H1 (cell line): ENCODE data around the gene LRRC14B. TPM values are rescaled to one million over a fixed set of nuclear protein-coding genes. Genes with fewer than 3 reads are reported as not detected.

ENCODE experiments used
- CTCF ChIA-PET: fragments of 300-600 bp; sonication (Branson Sonifier 250); formaldehyde crosslinking; loops from one replicate; lab custom pipeline; 2021; ENCODE audit not compliant: partially characterized antibody; lab: Charles Lee
- POLR2A ChIA-PET: fragments of 300-600 bp; sonication (Branson Sonifier 250); formaldehyde crosslinking; loops from one replicate; lab custom pipeline; 2021; ENCODE audit warnings: inconsistent platforms; ENCODE audit not compliant: partially characterized antibody; lab: Charles Lee
- DNase-seq, 2 experiments: peaks; one replicate each; pipeline versions ENCODE4 v3.0.0 to v3.0.0-alpha.2; 2010 to 2022; ENCODE audit warnings: low spot score in 2 of 2, low read depth in 1 of 2, mixed read lengths in 1 of 2
- FAIRE-seq: peaks from 2 replicates; lab custom pipeline; 2011; peaks lifted over from hg19 to GRCh38; lab: Jason Lieb, UNC
- H2AFZ ChIP-seq: 2 replicates; pipeline ENCODE4 v1.8.1; 2012; ENCODE audit warnings: low read length, inconsistent platforms
- H2AK5ac ChIP-seq: 2 replicates; pipeline ENCODE4 v1.6.1; 2013; ENCODE audit warnings: low read depth, low read length
- H2BK120ac ChIP-seq: replicated peaks from 2 replicates; pipeline ENCODE3; 2013; ENCODE audit warnings: low read depth, low read length, inconsistent platforms
- H2BK12ac ChIP-seq: 2 replicates; pipeline ENCODE4 v1.6.1; 2013; ENCODE audit warnings: low read depth, low read length
- H2BK15ac ChIP-seq: 2 replicates; pipeline ENCODE4 v1.6.1; 2013; ENCODE audit warnings: low read length
- H2BK20ac ChIP-seq: 2 replicates; pipeline ENCODE4 v1.6.1; 2013; ENCODE audit warnings: low read length
- H2BK5ac ChIP-seq: 2 replicates; pipeline ENCODE4 v1.6.1; 2013; ENCODE audit warnings: low read depth, low read length
- H3K14ac ChIP-seq: 2 replicates; pipeline ENCODE4 v1.6.1; 2013; ENCODE audit warnings: inconsistent platforms; ENCODE audit not compliant: insufficient read length
- H3K18ac ChIP-seq: 2 replicates; pipeline ENCODE4 v1.6.1; 2013; ENCODE audit warnings: low read length; ENCODE audit errors: extremely low read depth
- H3K23ac ChIP-seq: 2 replicates; pipeline ENCODE4 v1.6.1; 2013; ENCODE audit warnings: inconsistent platforms; ENCODE audit not compliant: insufficient read length
- H3K23me2 ChIP-seq: 2 replicates; pipeline ENCODE4 v1.6.1; 2013; ENCODE audit warnings: low read depth, low read length
- H3K27ac ChIP-seq: 2 replicates; pipeline ENCODE4 v1.6.1; 2011; ENCODE audit warnings: low read depth, low read length, inconsistent platforms
- H3K27me3 ChIP-seq, 4 experiments: replicated peaks in 1 of 4; 1 replicate in 1 of 4; 2 replicates in 3 of 4; pipeline versions ENCODE4 v1.6.1 to v1.8.1; 2011 to 2013; ENCODE audit warnings: low read length in 3 of 4, mild to moderate bottlenecking in 3 of 4, inconsistent platforms in 2 of 4, mixed read lengths in 2 of 4, moderate library complexity in 1 of 4; ENCODE audit not compliant: control insufficient read depth in 3 of 4, insufficient read depth in 3 of 4; ENCODE audit errors: extremely low read depth in 1 of 4
- H3K36me3 ChIP-seq, 4 experiments: 2 replicates each; pipeline versions ENCODE4 v1.6.1 to v1.8.1; 2011 to 2013; ENCODE audit warnings: mild to moderate bottlenecking in 4 of 4, low read length in 3 of 4, moderate library complexity in 2 of 4, control low read depth in 1 of 4, inconsistent platforms in 1 of 4; ENCODE audit not compliant: insufficient read depth in 4 of 4, control insufficient read depth in 2 of 4
- H3K4ac ChIP-seq: replicated peaks from 2 replicates; pipeline ENCODE3; 2013; ENCODE audit warnings: low read length, low read depth, mixed read lengths, inconsistent platforms; ENCODE audit not compliant: insufficient read length
- H3K4me1 ChIP-seq, 4 experiments: replicated peaks in 1 of 4; 1 replicate in 1 of 4; 2 replicates in 3 of 4; pipeline versions ENCODE4 v1.6.1 to v1.8.1; 2011 to 2013; ENCODE audit warnings: low read length in 3 of 4, inconsistent platforms in 2 of 4, mixed read lengths in 1 of 4; ENCODE audit not compliant: insufficient read depth in 4 of 4, control insufficient read depth in 3 of 4
- H3K4me2 ChIP-seq, 2 experiments: 2 replicates each; pipeline versions ENCODE4 v1.6.1 to v1.8.1; 2011 to 2013; ENCODE audit warnings: low read depth in 2 of 2, low read length in 2 of 2, control low read depth in 1 of 2, inconsistent platforms in 1 of 2, mild to moderate bottlenecking in 1 of 2; ENCODE audit not compliant: insufficient read depth in 1 of 2
- H3K4me3 ChIP-seq, 4 experiments: fragments of 200-600, 300-600 bp in 1 of 4; sonication (generic), shearing (Covaris generic), sonication (Bioruptor Twin) in 1 of 4; 2 replicates each; pipeline versions ENCODE4 v1.5.1 to v1.8.1; 2011 to 2016; ENCODE audit warnings: low read length in 4 of 4, low read depth in 3 of 4, control low read depth in 2 of 4, inconsistent platforms in 2 of 4, mild to moderate bottlenecking in 2 of 4, mixed read lengths in 1 of 4, moderate library complexity in 1 of 4; ENCODE audit not compliant: insufficient read depth in 2 of 4; ENCODE audit errors: extremely low read depth in 1 of 4
- H3K56ac ChIP-seq: replicated peaks from 2 replicates; pipeline ENCODE3; 2013; ENCODE audit warnings: low read depth, mild to moderate bottlenecking, mixed read lengths, low read length, inconsistent platforms; ENCODE audit not compliant: insufficient read length
- H3K79me1 ChIP-seq: 2 replicates; pipeline ENCODE4 v1.6.1; 2013; ENCODE audit warnings: low read depth, low read length, control low read depth
- H3K79me2 ChIP-seq, 2 experiments: 2 replicates each; pipeline versions ENCODE4 v1.6.1 to v1.8.1; 2012 to 2013; ENCODE audit warnings: low read length in 2 of 2, mild to moderate bottlenecking in 2 of 2, inconsistent platforms in 1 of 2; ENCODE audit not compliant: insufficient read depth in 2 of 2, control insufficient read depth in 1 of 2
- H3K9ac ChIP-seq, 4 experiments: replicated peaks in 1 of 4; 1 replicate in 1 of 4; 2 replicates in 3 of 4; pipeline versions ENCODE4 v1.6.1 to v1.8.1; 2011 to 2013; ENCODE audit warnings: low read depth in 3 of 4, low read length in 3 of 4, control low read depth in 2 of 4, mild to moderate bottlenecking in 2 of 4, moderate library complexity in 2 of 4, inconsistent platforms in 1 of 4; ENCODE audit errors: extremely low read depth in 1 of 4
- H3K9me3 ChIP-seq, 2 experiments: 2 replicates each; pipeline versions ENCODE4 v1.6.1 to v1.8.1; 2012 to 2013; ENCODE audit warnings: mild to moderate bottlenecking in 2 of 2, moderate library complexity in 2 of 2, control low read depth in 1 of 2, inconsistent platforms in 1 of 2, low read depth in 1 of 2, low read length in 1 of 2, mixed read lengths in 1 of 2; ENCODE audit not compliant: insufficient read depth in 2 of 2
- H4K20me1 ChIP-seq, 2 experiments: replicated peaks in 1 of 2; 2 replicates each; pipeline versions ENCODE3 to v1.8.1; 2011 to 2013; ENCODE audit warnings: inconsistent platforms in 2 of 2, low read length in 2 of 2, mild to moderate bottlenecking in 1 of 2; ENCODE audit not compliant: insufficient read depth in 2 of 2, control insufficient read depth in 1 of 2
- H4K5ac ChIP-seq: 2 replicates; pipeline ENCODE4 v1.6.1; 2013; ENCODE audit warnings: low read length, low read depth, mixed read lengths, inconsistent platforms; ENCODE audit not compliant: insufficient read length
- H4K8ac ChIP-seq: 2 replicates; pipeline ENCODE4 v1.8.0; 2013; ENCODE audit warnings: mild to moderate bottlenecking, moderate library complexity, low read length, inconsistent platforms; ENCODE audit not compliant: insufficient read depth; ENCODE audit errors: extremely low read depth
- H4K91ac ChIP-seq: replicated peaks from 2 replicates; pipeline ENCODE3; 2013; ENCODE audit warnings: low read length, mixed read lengths, inconsistent platforms; ENCODE audit not compliant: insufficient read length
- CEBPB ChIP-seq: IDR thresholded peaks from 2 replicates; pipeline ENCODE4 v1.6.1; 2012; ENCODE audit warnings: low read depth, low read length
- EP300 ChIP-seq, 2 experiments: IDR thresholded peaks; 1 replicate in 1 of 2; 2 replicates in 1 of 2; pipeline ENCODE4 v1.6.1; 2011 to 2012; ENCODE audit warnings: low read depth in 2 of 2, low read length in 2 of 2, mild to moderate bottlenecking in 2 of 2, borderline replicate concordance in 1 of 2, inconsistent platforms in 1 of 2, moderate library complexity in 1 of 2
- FOSL1 ChIP-seq: IDR thresholded peaks from 2 replicates; pipeline ENCODE4 v1.6.1; 2011; ENCODE audit warnings: mild to moderate bottlenecking, low read depth, low read length, moderate library complexity; ENCODE audit not compliant: insufficient read depth
- HDAC6 ChIP-seq: IDR thresholded peaks from one replicate; pipeline ENCODE4 v1.7.1; 2012; ENCODE audit warnings: low read depth, mild to moderate bottlenecking, inconsistent platforms, low read length, moderate library complexity
- PHF8 ChIP-seq: fragments of 200-600 bp; sonication (generic); conservative IDR thresholded peaks from 2 replicates; pipeline ENCODE4 v1.7.1; 2012; ENCODE audit warnings: low read depth, mild to moderate bottlenecking, inconsistent platforms, low read length, moderate library complexity
- SP1 ChIP-seq: IDR thresholded peaks from 2 replicates; pipeline ENCODE4 v1.6.1; 2011; ENCODE audit warnings: low read depth, low read length
- SP2 ChIP-seq: IDR thresholded peaks from 2 replicates; pipeline ENCODE4 v1.6.1; 2012; ENCODE audit warnings: mild to moderate bottlenecking, low read length, inconsistent platforms
- TEAD4 ChIP-seq: IDR thresholded peaks from 2 replicates; pipeline ENCODE4 v1.6.1; 2012; ENCODE audit warnings: low read depth, low read length, inconsistent platforms, mixed read lengths
- WGBS, 2 experiments: shearing (Covaris generic) in 1 of 2; methylation state at CpG; one replicate each; pipeline versions ENCODE4 v1.1.6 to v1.1.7; 2013 to 2015; ENCODE audit warnings: low lambda C conversion rate in 2 of 2, mixed read lengths in 2 of 2, inconsistent platforms in 1 of 2, low coverage in 1 of 2, missing lambda C conversion rate in 1 of 2; ENCODE audit not compliant: insufficient replicate concordance in 2 of 2, insufficient coverage in 1 of 2, insufficient read length in 1 of 2; ENCODE audit errors: extremely low coverage in 1 of 2, missing lambda C conversion rate in 1 of 2; 5-methylcytosine and 5-hydroxymethylcytosine counted together
- polyA plus RNA-seq, 7 experiments: library from polyadenylated mRNA; depleted of rRNA in 3 of 7; stranded (reverse) in 5 of 7; unstranded in 2 of 7; fragments of >200 nt in 5 of 7; fragments of 200-250 nt in 2 of 7; gene quantifications; 1 replicate in 5 of 7; 2 replicates in 1 of 7; 4 replicates in 1 of 7; pipeline versions ENCODE4 v1.2.1 to v1.2.3, GENCODE V29; 2011 to 2013; ENCODE audit warnings: missing spikeins in 2 of 7, mixed read lengths in 2 of 7
- total RNA-seq: library from RNA; stranded (reverse); fragmentation: NEBNext Ultra II Directional; extraction: Animal tissue kit (Norgen Biotek cat#: 25700); gene quantifications from 2 replicates; pipeline ENCODE4 v1.2.1, GENCODE V29; 2021
- TF ChIP-seq, protein P1 (sequence below): IDR thresholded peaks from 2 replicates; pipeline ENCODE4 v1.6.1; 2012; ENCODE audit warnings: inconsistent platforms

LRRC14B gene
- total and polyA plus RNA-seq, 2 of the 8 experiments (the other 6 are each of a cell fraction or from before 2014, with no cell fraction given) = not detected

DNA sequence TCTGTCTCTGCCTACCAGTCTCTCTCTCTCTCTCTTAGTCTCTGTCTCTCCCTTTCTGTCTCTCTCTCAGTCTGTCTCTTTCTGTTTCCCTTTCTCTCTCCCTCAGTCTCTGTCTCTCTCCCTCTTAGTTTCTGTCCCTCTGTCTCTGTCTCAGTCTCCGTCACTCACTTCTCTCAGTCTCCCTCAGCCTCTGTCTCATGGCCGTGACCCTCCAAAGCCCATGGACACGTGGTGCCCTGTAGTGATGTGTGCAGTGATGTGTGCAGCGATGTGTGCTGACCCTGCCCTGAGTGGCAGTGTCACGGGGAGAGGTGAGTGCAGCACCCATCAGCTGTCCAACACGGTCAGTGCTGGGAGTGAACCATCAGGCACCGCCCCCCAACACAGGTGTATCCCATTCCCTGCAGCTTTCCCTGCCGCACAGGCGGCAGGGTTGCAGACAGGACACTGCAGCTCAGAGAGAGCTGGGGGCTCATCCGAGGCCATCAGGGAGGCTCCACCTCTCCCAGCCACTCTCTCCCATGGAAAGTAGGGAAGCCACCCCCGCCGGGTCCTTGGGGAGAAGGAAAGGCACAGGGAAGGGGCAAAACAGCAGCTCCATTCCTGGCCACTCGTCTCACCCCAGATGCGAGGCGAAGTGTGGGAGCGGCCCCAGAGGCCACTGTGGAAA, 794 bp upstream of the LRRC14B start:
- no peak overlapping the region for H4K8ac ChIP-seq
- WGBS, 2 experiments = 76% methylated on average over 15 of the region's 16 CpGs; no CpG with 5 or more reads in 1 of the 2 experiments
- no peak overlapping the region for H2AK5ac ChIP-seq
- no peak overlapping the region for H3K14ac ChIP-seq
- H3K27ac ChIP-seq = no peak overlapping the region
- H3K36me3 ChIP-seq = no peaks in the 10 kb centered on the region
- peaks cover 0 to 12% (median 9%) of the 10 kb centered on the region in 4 experiments; a peak in 5 of 7 replicates for H3K4me1 ChIP-seq
- no peaks in the 10 kb centered on the region; the same call in 1 of the 2 replicates for H3K79me1 ChIP-seq
- H4K20me1 ChIP-seq = peaks cover 3 to 12% of the 10 kb centered on the region in 2 experiments
- no peak overlapping the region for H3K9ac ChIP-seq
- H2BK15ac ChIP-seq = no peak overlapping the region
- no peak overlapping the region for H2BK12ac ChIP-seq
- no peak overlapping the region for H3K4me3 ChIP-seq
- FAIRE-seq (no peak), DNase-seq (no peak)
- H3K23me2 ChIP-seq = no peaks in the 10 kb centered on the region
- no peak overlapping the region for H4K5ac ChIP-seq
- H3K56ac ChIP-seq = no peak overlapping the region
- CTCF ChIA-PET = interaction anchor here (0.6 to 2.2 kb wide), 9 partner anchors 10 to 256 kb away, joined by 3 to 7 read pairs (median 3); partner anchors contain the start of genes CCDC127 and SDHA
- no peak overlapping the region for H3K23ac ChIP-seq
- H2BK5ac ChIP-seq = no peak overlapping the region
- no peak overlapping the region for H2BK120ac ChIP-seq
- no peaks in the 10 kb centered on the region for H3K79me2 ChIP-seq
- H3K4ac ChIP-seq = no peak overlapping the region
- H3K18ac ChIP-seq = no peak overlapping the region
- H3K27me3 ChIP-seq = no peaks in the 10 kb centered on the region
- no peaks in the 10 kb centered on the region for H3K9me3 ChIP-seq
- no peak overlapping the region for H2BK20ac ChIP-seq
- H3K4me2 ChIP-seq = no peak overlapping the region
- H2AFZ ChIP-seq = no peak overlapping the region
- POLR2A ChIA-PET = interaction anchor here (0.9 to 3.1 kb wide), 5 partner anchors 10 to 84 kb away, joined by 3 to 11 read pairs (median 5); partner anchors contain the start of genes CCDC127 and SDHA
- H4K91ac ChIP-seq = no peak overlapping the region
- TF ChIP-seq HDAC6 (no peak), TEAD4 (no peak), EP300 (IDR thresholded peaks at IDR 0.05; ENCODE audit: borderline replicate concordance in 1 of 2, low read depth in 2 of 2, low read length in 2 of 2) (no peak), PHF8 (no peak), CEBPB (no peak), SP1 (no peak), SP2 (no peak), FOSL1 (no peak)
- TF ChIP-seq, protein P1, sequence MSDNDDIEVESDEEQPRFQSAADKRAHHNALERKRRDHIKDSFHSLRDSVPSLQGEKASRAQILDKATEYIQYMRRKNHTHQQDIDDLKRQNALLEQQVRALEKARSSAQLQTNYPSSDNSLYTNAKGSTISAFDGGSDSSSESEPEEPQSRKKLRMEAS = no peak
